Stomach (tissue), 4 donors: ENCODE measurements around the gene NEDD1.

Source experiments
- EP300 ChIP-seq: sonication (generic); formaldehyde crosslinking; IDR thresholded peaks from one replicate; pipeline ENCODE4 v1.6.1; 2017; ENCODE audit warnings: antibody characterized with exemption
- POLR2A ChIP-seq, 4 donors: fragments of 450-650 bp; IDR thresholded peaks; one replicate each; pipeline ENCODE4 v1.6.1; 2016; ENCODE audit warnings: antibody characterized with exemption in 4 of 4, control low read depth in 2 of 4, mild to moderate bottlenecking in 1 of 4, moderate library complexity in 1 of 4
- TF ChIP-seq, protein P1 (sequence below), 7 experiments: fragments of 450-650 bp in 4 of 7; fragments of 200-600 bp in 3 of 7; sonication (generic) in 3 of 7; IDR thresholded peaks; one replicate each; pipeline ENCODE4 v1.5.1; 2016 to 2019; ENCODE audit warnings: antibody characterized with exemption in 7 of 7, control low read depth in 2 of 7, mild to moderate bottlenecking in 1 of 7

GRCh38 chr12:96858162-96858561, 48.9 kb upstream of the NEDD1 start:
- TF ChIP-seq, protein P1, sequence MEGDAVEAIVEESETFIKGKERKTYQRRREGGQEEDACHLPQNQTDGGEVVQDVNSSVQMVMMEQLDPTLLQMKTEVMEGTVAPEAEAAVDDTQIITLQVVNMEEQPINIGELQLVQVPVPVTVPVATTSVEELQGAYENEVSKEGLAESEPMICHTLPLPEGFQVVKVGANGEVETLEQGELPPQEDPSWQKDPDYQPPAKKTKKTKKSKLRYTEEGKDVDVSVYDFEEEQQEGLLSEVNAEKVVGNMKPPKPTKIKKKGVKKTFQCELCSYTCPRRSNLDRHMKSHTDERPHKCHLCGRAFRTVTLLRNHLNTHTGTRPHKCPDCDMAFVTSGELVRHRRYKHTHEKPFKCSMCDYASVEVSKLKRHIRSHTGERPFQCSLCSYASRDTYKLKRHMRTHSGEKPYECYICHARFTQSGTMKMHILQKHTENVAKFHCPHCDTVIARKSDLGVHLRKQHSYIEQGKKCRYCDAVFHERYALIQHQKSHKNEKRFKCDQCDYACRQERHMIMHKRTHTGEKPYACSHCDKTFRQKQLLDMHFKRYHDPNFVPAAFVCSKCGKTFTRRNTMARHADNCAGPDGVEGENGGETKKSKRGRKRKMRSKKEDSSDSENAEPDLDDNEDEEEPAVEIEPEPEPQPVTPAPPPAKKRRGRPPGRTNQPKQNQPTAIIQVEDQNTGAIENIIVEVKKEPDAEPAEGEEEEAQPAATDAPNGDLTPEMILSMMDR (IDR thresholded peaks at IDR 0.05), result no peak
- TF ChIP-seq POLR2A (IDR thresholded peaks at IDR 0.05), result no peak
- no peak for TF ChIP-seq EP300
